Nephron progenitor cell (in vitro differentiated cells): Measurements from ENCODE around the gene ANO10.

Source experiments
- DNase-seq: peaks from one replicate; pipeline ENCODE4 v3.0.0; 2021
- H3K27ac Mint-ChIP-seq: 2 replicates; pipeline ENCODE4 v1.8.0; 2021; ENCODE audit warnings: mild to moderate bottlenecking, moderate library complexity, mixed read lengths
- H3K27me3 Mint-ChIP-seq: 2 replicates; pipeline ENCODE4 v1.8.0; 2021; ENCODE audit warnings: mild to moderate bottlenecking, low read depth, mixed read lengths; ENCODE audit not compliant: poor library complexity
- H3K36me3 Mint-ChIP-seq: 2 replicates; pipeline ENCODE4 v1.8.0; 2021; ENCODE audit warnings: low read depth, mixed read lengths
- H3K4me1 Mint-ChIP-seq: 2 replicates; pipeline ENCODE4 v1.8.0; 2021; ENCODE audit warnings: mixed read lengths
- H3K4me3 Mint-ChIP-seq: 2 replicates; pipeline ENCODE4 v1.8.0; 2021; ENCODE audit warnings: mild to moderate bottlenecking, moderate library complexity, mixed read lengths
- H3K9me3 Mint-ChIP-seq: 2 replicates; pipeline ENCODE4 v1.8.0; 2021; ENCODE audit warnings: mild to moderate bottlenecking, moderate library complexity, mixed read lengths
- TF ChIP-seq, protein P1 (sequence below): fragments of 200-600 bp; sonication (generic); IDR thresholded peaks from 2 replicates; pipeline ENCODE4 v1.5.0; 2021; ENCODE audit warnings: antibody characterized with exemption

ANO10 gene

DNA sequence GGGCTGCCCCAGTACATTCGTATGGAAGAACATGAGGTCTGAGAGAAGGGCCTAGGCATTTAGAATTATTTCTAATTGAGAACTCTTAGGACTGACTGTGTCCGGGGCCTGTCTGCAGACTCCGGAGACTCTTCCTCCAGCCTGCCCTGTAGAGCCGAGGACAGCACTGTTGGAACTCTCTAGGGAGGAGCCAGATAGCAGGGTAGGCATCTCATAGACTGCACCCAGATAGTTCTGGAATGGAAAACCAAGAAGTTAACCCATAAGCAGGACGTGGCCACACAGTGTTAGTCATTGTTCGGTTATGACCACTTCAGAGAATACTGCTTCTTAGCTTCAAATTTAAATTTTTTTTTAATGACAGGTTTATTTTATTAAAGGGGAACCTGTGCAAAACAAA is 275.9 kb downstream of the ANO10 start:
- peaks cover 85% of the 10 kb centered on the region for H3K36me3 Mint-ChIP-seq

DNA sequence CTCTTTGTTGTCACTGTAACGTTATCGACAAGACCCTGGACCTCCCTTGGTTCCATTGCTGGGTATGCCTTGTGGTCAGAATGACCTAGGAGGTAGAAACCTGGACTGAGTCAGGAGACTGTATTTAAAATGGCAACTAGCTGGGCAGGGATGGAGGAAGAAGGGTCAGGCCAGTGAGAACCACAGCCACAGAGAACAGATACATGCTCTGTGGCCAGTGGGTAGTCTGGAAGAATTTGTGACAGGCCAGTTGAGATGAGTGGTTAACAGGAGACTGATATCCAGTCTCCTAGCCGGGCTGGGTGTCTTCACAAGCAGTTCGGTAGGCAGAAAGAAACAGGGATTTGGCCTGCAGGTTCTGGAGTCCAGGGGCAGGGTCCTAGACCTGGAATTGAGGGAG is 276.6 kb downstream of the ANO10 start:
- Mint-ChIP-seq H3K27ac (peak overlapping the region; percentile 36), H3K9me3 (peaks cover under 1% of the 10 kb centered on the region), H3K4me1 (no peaks in the 10 kb centered on the region), H3K27me3 (peaks cover 4% of the 10 kb centered on the region), H3K4me3 (no peak overlapping the region), H3K36me3 (peaks cover 85% of the 10 kb centered on the region)
- TF ChIP-seq, protein P1, sequence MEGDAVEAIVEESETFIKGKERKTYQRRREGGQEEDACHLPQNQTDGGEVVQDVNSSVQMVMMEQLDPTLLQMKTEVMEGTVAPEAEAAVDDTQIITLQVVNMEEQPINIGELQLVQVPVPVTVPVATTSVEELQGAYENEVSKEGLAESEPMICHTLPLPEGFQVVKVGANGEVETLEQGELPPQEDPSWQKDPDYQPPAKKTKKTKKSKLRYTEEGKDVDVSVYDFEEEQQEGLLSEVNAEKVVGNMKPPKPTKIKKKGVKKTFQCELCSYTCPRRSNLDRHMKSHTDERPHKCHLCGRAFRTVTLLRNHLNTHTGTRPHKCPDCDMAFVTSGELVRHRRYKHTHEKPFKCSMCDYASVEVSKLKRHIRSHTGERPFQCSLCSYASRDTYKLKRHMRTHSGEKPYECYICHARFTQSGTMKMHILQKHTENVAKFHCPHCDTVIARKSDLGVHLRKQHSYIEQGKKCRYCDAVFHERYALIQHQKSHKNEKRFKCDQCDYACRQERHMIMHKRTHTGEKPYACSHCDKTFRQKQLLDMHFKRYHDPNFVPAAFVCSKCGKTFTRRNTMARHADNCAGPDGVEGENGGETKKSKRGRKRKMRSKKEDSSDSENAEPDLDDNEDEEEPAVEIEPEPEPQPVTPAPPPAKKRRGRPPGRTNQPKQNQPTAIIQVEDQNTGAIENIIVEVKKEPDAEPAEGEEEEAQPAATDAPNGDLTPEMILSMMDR: no peak
- no peak for DNase-seq

More for the DNA sequence above, 275.9 kb downstream of the ANO10 start:
- H3K4me1 Mint-ChIP-seq: no peaks in the 10 kb centered on the region
- TF ChIP-seq, protein P1: no peak
- no peak overlapping the region for H3K4me3 Mint-ChIP-seq
- H3K27ac Mint-ChIP-seq: peak overlapping the region; percentile 51
- H3K27me3 Mint-ChIP-seq: peaks cover 4% of the 10 kb centered on the region
- H3K9me3 Mint-ChIP-seq: no peaks in the 10 kb centered on the region
- DNase-seq: no peak

- no peak overlapping the region for H3K27ac Mint-ChIP-seq
- H3K4me1 Mint-ChIP-seq: no peaks in the 10 kb centered on the region
- no peak for DNase-seq
- TF ChIP-seq, protein P1: no peak
- H3K4me3 Mint-ChIP-seq: no peak overlapping the region
- H3K36me3 Mint-ChIP-seq: peaks cover 88% of the 10 kb centered on the region
- peaks cover 5% of the 10 kb centered on the region for H3K9me3 Mint-ChIP-seq
- peaks cover 4% of the 10 kb centered on the region for H3K27me3 Mint-ChIP-seq
Measured at GRCh38 chr3:43344520-43344919, 277.3 kb downstream of the ANO10 start.

- Mint-ChIP-seq H3K4me3 (no peak overlapping the region), H3K9me3 (peaks cover 11% of the 10 kb centered on the region), H3K4me1 (no peaks in the 10 kb centered on the region), H3K27me3 (peaks cover 4% of the 10 kb centered on the region), H3K36me3 (peaks cover 90% of the 10 kb centered on the region), H3K27ac (no peak overlapping the region)
- DNase-seq: no peak
- TF ChIP-seq, protein P1: no peak
Measured at GRCh38 chr3:43343815-43344214, 278.0 kb downstream of the ANO10 start.

DNA sequence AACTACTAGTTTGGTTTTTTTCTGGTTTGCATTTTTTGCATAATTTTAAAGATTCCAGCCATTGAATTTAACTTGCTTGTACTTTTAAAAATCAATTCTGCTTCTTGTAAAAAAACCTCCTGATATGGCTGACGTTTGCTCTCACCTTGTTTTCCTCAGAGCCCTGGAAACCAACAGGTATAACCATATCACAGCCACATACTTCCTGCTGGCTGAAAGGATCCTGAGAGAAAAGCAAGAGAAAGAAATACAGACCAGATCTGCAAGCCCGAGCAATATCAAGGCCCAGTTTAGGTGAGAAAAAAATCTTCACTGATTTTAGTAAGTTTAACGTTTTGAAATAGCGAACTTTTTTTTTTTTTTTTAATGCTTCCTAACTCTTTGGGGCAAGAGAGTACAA is 278.6 kb downstream of the ANO10 start:
- H3K36me3 Mint-ChIP-seq: peaks cover 90% of the 10 kb centered on the region
- no peaks in the 10 kb centered on the region for H3K4me1 Mint-ChIP-seq
- H3K27me3 Mint-ChIP-seq: peaks cover 4% of the 10 kb centered on the region
- H3K27ac Mint-ChIP-seq: no peak overlapping the region
- DNase-seq: no peak
- TF ChIP-seq, protein P1: no peak
- H3K4me3 Mint-ChIP-seq: no peak overlapping the region
- peaks cover 18% of the 10 kb centered on the region for H3K9me3 Mint-ChIP-seq

- H3K4me1 Mint-ChIP-seq: no peaks in the 10 kb centered on the region
- TF ChIP-seq, protein P1: no peak
- H3K27ac Mint-ChIP-seq: no peak overlapping the region
- peaks cover 4% of the 10 kb centered on the region for H3K27me3 Mint-ChIP-seq
- peaks cover 32% of the 10 kb centered on the region for H3K9me3 Mint-ChIP-seq
- DNase-seq: no peak
- H3K36me3 Mint-ChIP-seq: peaks cover 90% of the 10 kb centered on the region
- no peak overlapping the region for H3K4me3 Mint-ChIP-seq
Measured at GRCh38 chr3:43341788-43342187, 280.0 kb downstream of the ANO10 start.
